Liver (tissue), 9 donors: ENCODE data around the gene NPEPPS. TPM values are rescaled to one million over a fixed set of nuclear protein-coding genes. Genes with fewer than 3 reads are reported as not detected.

Experiments
- DNase-seq: peaks from one replicate; pipeline ENCODE4 v3.0.0-alpha.2; 2017; ENCODE audit warnings: low spot score
- H3K27ac ChIP-seq, 2 donors: one replicate each; pipeline ENCODE4 v1.7.0; 2013; ENCODE audit warnings: inconsistent platforms in 2 of 2, low read length in 2 of 2, control low read depth in 1 of 2, low read depth in 1 of 2, mild to moderate bottlenecking in 1 of 2
- H3K27me3 ChIP-seq, 4 donors: one replicate each; pipeline versions ENCODE4 v1.6.1 to v1.7.0; 2013; ENCODE audit warnings: low read length in 3 of 4, inconsistent platforms in 1 of 4, mild to moderate bottlenecking in 1 of 4, moderate library complexity in 1 of 4; ENCODE audit not compliant: control insufficient read depth in 4 of 4, insufficient read depth in 4 of 4
- H3K36me3 ChIP-seq, 4 donors: one replicate each; pipeline versions ENCODE4 v1.6.1 to v1.7.0; 2013; ENCODE audit warnings: low read length in 3 of 4, mild to moderate bottlenecking in 3 of 4, low read depth in 1 of 4, moderate library complexity in 1 of 4; ENCODE audit not compliant: control insufficient read depth in 4 of 4, insufficient read depth in 3 of 4
- H3K4me1 ChIP-seq, 4 donors: one replicate each; pipeline versions ENCODE4 v1.6.1 to v1.7.0; 2013; ENCODE audit warnings: low read length in 3 of 4, mild to moderate bottlenecking in 3 of 4, moderate library complexity in 1 of 4; ENCODE audit not compliant: control insufficient read depth in 4 of 4, insufficient read depth in 4 of 4
- H3K4me3 ChIP-seq, 3 donors: one replicate each; pipeline versions ENCODE4 v1.6.1 to v1.7.0; 2013; ENCODE audit warnings: low read length in 3 of 3, control low read depth in 1 of 3, low read depth in 1 of 3, mild to moderate bottlenecking in 1 of 3
- H3K9ac ChIP-seq, 2 donors: one replicate each; pipeline ENCODE4 v1.7.0; 2013; ENCODE audit warnings: low read length in 2 of 2, mild to moderate bottlenecking in 2 of 2, moderate library complexity in 2 of 2, control low read depth in 1 of 2, low read depth in 1 of 2
- H3K9me3 ChIP-seq, 4 donors: one replicate each; pipeline versions ENCODE4 v1.6.1 to v1.7.0; 2013; ENCODE audit warnings: low read length in 3 of 4; ENCODE audit not compliant: control insufficient read depth in 4 of 4
- EGR1 ChIP-seq, 2 donors: IDR thresholded peaks; 2 replicates each; pipeline ENCODE4 v1.6.1; 2016 to 2018; ENCODE audit warnings: antibody characterized with exemption in 2 of 2, low read depth in 2 of 2
- FOXA1 ChIP-seq: IDR thresholded peaks from 2 replicates; pipeline ENCODE4 v1.6.1; 2016; ENCODE audit warnings: antibody characterized with exemption
- FOXA2 ChIP-seq: IDR thresholded peaks from 2 replicates; pipeline ENCODE4 v1.6.1; 2016; ENCODE audit warnings: antibody characterized with exemption
- HNF4A ChIP-seq, 2 donors: conservative IDR thresholded peaks; 2 replicates each; pipeline ENCODE4 v1.6.1; 2016; ENCODE audit warnings: antibody characterized with exemption in 2 of 2, mild to moderate bottlenecking in 2 of 2
- HNF4G ChIP-seq: IDR thresholded peaks from 2 replicates; pipeline ENCODE4 v1.6.1; 2016; ENCODE audit warnings: antibody characterized with exemption
- JUND ChIP-seq, 2 donors: IDR thresholded peaks; 2 replicates each; pipeline ENCODE4 v1.6.1; 2016; ENCODE audit warnings: antibody characterized with exemption in 2 of 2
- MAX ChIP-seq: IDR thresholded peaks from 2 replicates; pipeline ENCODE4 v1.6.1; 2016; ENCODE audit warnings: antibody characterized with exemption
- NR2F2 ChIP-seq: IDR thresholded peaks from 2 replicates; pipeline ENCODE4 v1.6.1; 2016; ENCODE audit warnings: antibody characterized with exemption
- RAD21 ChIP-seq, 2 donors: IDR thresholded peaks; 2 replicates each; pipeline ENCODE4 v1.6.1; 2016; ENCODE audit warnings: antibody characterized with exemption in 2 of 2, mild to moderate bottlenecking in 2 of 2
- REST ChIP-seq: IDR thresholded peaks from 2 replicates; pipeline ENCODE4 v1.6.1; 2016; ENCODE audit warnings: antibody characterized with exemption, mild to moderate bottlenecking
- RXRA ChIP-seq, 2 donors: IDR thresholded peaks; 2 replicates each; pipeline ENCODE4 v1.6.1; 2017 to 2018; ENCODE audit warnings: antibody characterized with exemption in 2 of 2, mild to moderate bottlenecking in 1 of 2
- SP1 ChIP-seq: IDR thresholded peaks from 2 replicates; pipeline ENCODE4 v1.6.1; 2018; ENCODE audit warnings: antibody characterized with exemption, mild to moderate bottlenecking
- TAF1 ChIP-seq: conservative IDR thresholded peaks from 2 replicates; pipeline ENCODE4 v1.6.1; 2016; ENCODE audit warnings: antibody characterized with exemption, mild to moderate bottlenecking
- YY1 ChIP-seq: IDR thresholded peaks from 2 replicates; pipeline ENCODE4 v1.6.1; 2016; ENCODE audit warnings: antibody characterized with exemption, mild to moderate bottlenecking
- WGBS: extraction: QIAGEN DNeasy Blood & Tissue Kit; methylation state at CpG from one replicate; pipeline ENCODE4 v1.1.7; 2013; 5-methylcytosine and 5-hydroxymethylcytosine counted together
- polyA plus RNA-seq, 2 donors: library from polyadenylated mRNA; stranded (reverse) in 1 of 2; unstranded in 1 of 2; fragments of 200-250 nt in 1 of 2; fragments of >200 nt in 1 of 2; fragmentation: Nextera tagmentation in 1 of 2; extraction: Ambion mirVana in 1 of 2; gene quantifications; one replicate each; pipeline versions ENCODE4 v1.2.1 to v1.2.3, GENCODE V29; 2013 to 2015
- total RNA-seq, 2 donors: library from RNA; depleted of rRNA; stranded (reverse); fragments of >200 nt; gene quantifications; one replicate each; pipeline ENCODE4 v1.2.3, GENCODE V29; 2014
- TF ChIP-seq, protein P1 (sequence below): fragments of 150-350 bp; IDR thresholded peaks from 2 replicates; pipeline ENCODE4 v1.5.1; 2017; ENCODE audit warnings: improper control_type of control experiment, low read depth, low read length; ENCODE audit not compliant: missing input control
- donor health status: healthy.
- donor health status: healthy.
- donor health status: healthy.
- donor health status: healthy.
- donor health status: healthy.

Gene NPEPPS
- total and polyA plus RNA-seq, 4 donors, result 12.0 to 61.9 (median 46.4) TPM

DNA sequence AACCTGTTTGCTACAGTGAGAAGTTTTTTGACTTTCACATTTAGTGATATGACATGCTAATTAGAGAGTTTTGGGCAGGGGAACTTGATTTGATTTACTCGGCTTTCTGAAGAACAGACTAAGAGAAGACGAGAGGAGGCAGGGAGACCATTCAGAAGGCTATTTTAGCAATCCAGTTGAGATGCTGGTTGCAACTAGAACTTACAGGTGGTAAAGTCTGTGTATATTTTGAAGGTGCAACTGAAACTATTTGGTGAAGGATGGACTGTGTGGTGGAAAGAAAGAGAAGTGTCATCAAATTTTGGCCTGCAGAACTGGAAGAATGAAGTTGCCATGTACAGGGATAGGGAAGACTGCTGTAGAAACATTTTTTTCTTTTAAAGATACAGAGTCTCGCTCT, 76.6 kb downstream of the NPEPPS start:
- Histone ChIP-seq H3K36me3 (peaks cover 4 to 39% (median 22%) of the 10 kb centered on the region in 4 donors), H3K27me3 (no peaks in the 10 kb centered on the region), H3K4me1 (peaks cover 0 to 4% (median 1%) of the 10 kb centered on the region in 4 donors), H3K9ac (no peak overlapping the region), H3K9me3 (no peaks in the 10 kb centered on the region), H3K4me3 (no peak overlapping the region), H3K27ac (no peak overlapping the region)
- DNase-seq, result no peak
- 96% methylated on average over 3 of the region's 3 CpGs for WGBS
- TF ChIP-seq RAD21 (IDR thresholded peaks at IDR 0.05), result no peak
- no peak for TF ChIP-seq TAF1
- no peak for TF ChIP-seq SP1
- TF ChIP-seq, protein P1, sequence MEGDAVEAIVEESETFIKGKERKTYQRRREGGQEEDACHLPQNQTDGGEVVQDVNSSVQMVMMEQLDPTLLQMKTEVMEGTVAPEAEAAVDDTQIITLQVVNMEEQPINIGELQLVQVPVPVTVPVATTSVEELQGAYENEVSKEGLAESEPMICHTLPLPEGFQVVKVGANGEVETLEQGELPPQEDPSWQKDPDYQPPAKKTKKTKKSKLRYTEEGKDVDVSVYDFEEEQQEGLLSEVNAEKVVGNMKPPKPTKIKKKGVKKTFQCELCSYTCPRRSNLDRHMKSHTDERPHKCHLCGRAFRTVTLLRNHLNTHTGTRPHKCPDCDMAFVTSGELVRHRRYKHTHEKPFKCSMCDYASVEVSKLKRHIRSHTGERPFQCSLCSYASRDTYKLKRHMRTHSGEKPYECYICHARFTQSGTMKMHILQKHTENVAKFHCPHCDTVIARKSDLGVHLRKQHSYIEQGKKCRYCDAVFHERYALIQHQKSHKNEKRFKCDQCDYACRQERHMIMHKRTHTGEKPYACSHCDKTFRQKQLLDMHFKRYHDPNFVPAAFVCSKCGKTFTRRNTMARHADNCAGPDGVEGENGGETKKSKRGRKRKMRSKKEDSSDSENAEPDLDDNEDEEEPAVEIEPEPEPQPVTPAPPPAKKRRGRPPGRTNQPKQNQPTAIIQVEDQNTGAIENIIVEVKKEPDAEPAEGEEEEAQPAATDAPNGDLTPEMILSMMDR, result no peak
- TF ChIP-seq REST, result no peak
- TF ChIP-seq FOXA2, result no peak
- no peak for TF ChIP-seq FOXA1
- TF ChIP-seq JUND (IDR thresholded peaks at IDR 0.05), result no peak
- no peak for TF ChIP-seq HNF4A (conservative IDR thresholded peaks at IDR 0.05)
- no peak for TF ChIP-seq YY1
- no peak for TF ChIP-seq NR2F2
- TF ChIP-seq MAX, result no peak
- TF ChIP-seq EGR1 (IDR thresholded peaks at IDR 0.05; ENCODE audit: low read depth in 2 of 2), result no peak

- no peaks in the 10 kb centered on the region for H3K27me3 ChIP-seq
- H3K36me3 ChIP-seq, result peaks cover 6 to 39% (median 19%) of the 10 kb centered on the region in 4 donors
- H3K4me1 ChIP-seq, result peaks cover 0 to 4% (median 1%) of the 10 kb centered on the region in 4 donors
- DNase-seq, result no peak
- H3K27ac ChIP-seq, result no peak overlapping the region
- H3K9me3 ChIP-seq, result no peaks in the 10 kb centered on the region
- H3K4me3 ChIP-seq, result no peak overlapping the region
- TF ChIP-seq REST, result no peak
- no peak for TF ChIP-seq EGR1 (IDR thresholded peaks at IDR 0.05; ENCODE audit: low read depth in 2 of 2)
- TF ChIP-seq, protein P1, result no peak
- no peak for TF ChIP-seq SP1
- no peak for TF ChIP-seq FOXA1
- TF ChIP-seq FOXA2, result no peak
- no peak for TF ChIP-seq HNF4A (conservative IDR thresholded peaks at IDR 0.05)
- TF ChIP-seq YY1, result no peak
- TF ChIP-seq RXRA (IDR thresholded peaks at IDR 0.05), result no peak
- no peak for TF ChIP-seq MAX
- TF ChIP-seq HNF4G, result no peak
- no peak overlapping the region for H3K9ac ChIP-seq
- 71% methylated on average over 5 of the region's 5 CpGs for WGBS
These were observed 80.8 kb downstream of the NPEPPS start for GRCh38 chr17:47611372-47612350.
